RKO (cell line): ENCODE measurements around the gene NKAIN4.
"Not testable (repeated sequence)": the region's sequence is repeated elsewhere in the genome, so short reads cannot be mapped to it uniquely, and the experiment has no call there.

Source experiments
- DNase-seq: peaks from one replicate; pipeline ENCODE4 v3.0.0-alpha.2; 2016; ENCODE audit warnings: low spot score

NKAIN4 gene

GRCh38 chr20:63236116-63236837 lies 18.0 kb downstream of the NKAIN4 start:
- no peak for DNase-seq

GRCh38 chr20:63235399-63235983 lies 18.8 kb downstream of the NKAIN4 start, which contains the start of gene BIRC7:
BIRC7 (plus strand) TSS chr20:63235905; CDS start chr20:63236097, 192 bp downstream.
- DNase-seq = no peak

- DNase-seq = no peak
Measured at GRCh38 chr20:63234693-63235398, 19.4 kb downstream of the NKAIN4 start.

GRCh38 chr20:63233924-63234323 lies 20.3 kb downstream of the NKAIN4 start:
- no peak for DNase-seq

GRCh38 chr20:63233061-63233344 lies 21.3 kb downstream of the NKAIN4 start:
- DNase-seq = no peak

GRCh38 chr20:63232235-63233060 lies 21.8 kb downstream of the NKAIN4 start:
- DNase-seq = no peak

GRCh38 chr20:63230800-63231268 lies 23.4 kb downstream of the NKAIN4 start:
- DNase-seq = no peak

- no peak for DNase-seq
Measured at GRCh38 chr20:63228806-63229205, 25.5 kb downstream of the NKAIN4 start.

- no peak for DNase-seq
Measured at GRCh38 chr20:63227260-63227659, 27.0 kb downstream of the NKAIN4 start.

- DNase-seq = no peak
Measured at GRCh38 chr20:63226042-63226943, 28.0 kb downstream of the NKAIN4 start.

- DNase-seq = no peak
Measured at GRCh38 chr20:63225082-63225454, 29.2 kb downstream of the NKAIN4 start.

- no peak for DNase-seq
Measured at GRCh38 chr20:63224412-63225081, 29.7 kb downstream of the NKAIN4 start.

GRCh38 chr20:63223826-63224207 lies 30.4 kb downstream of the NKAIN4 start:
- DNase-seq = no peak

GRCh38 chr20:63223121-63223825 lies 31.0 kb downstream of the NKAIN4 start:
- peak; percentile 52 for DNase-seq

- DNase-seq = no peak
Measured at GRCh38 chr20:63222541-63222940, 31.7 kb downstream of the NKAIN4 start.

- not testable (repeated sequence) for DNase-seq
Measured at GRCh38 chr20:63221400-63222053, 32.7 kb downstream of the NKAIN4 start.

- DNase-seq = no peak
Measured at GRCh38 chr20:63220696-63221399, 33.4 kb downstream of the NKAIN4 start.

GRCh38 chr20:63219866-63220521 lies 34.3 kb downstream of the NKAIN4 start:
- no peak for DNase-seq
